Measurements from ENCODE around the gene FAM13B.

The FAM13B gene

DNA sequence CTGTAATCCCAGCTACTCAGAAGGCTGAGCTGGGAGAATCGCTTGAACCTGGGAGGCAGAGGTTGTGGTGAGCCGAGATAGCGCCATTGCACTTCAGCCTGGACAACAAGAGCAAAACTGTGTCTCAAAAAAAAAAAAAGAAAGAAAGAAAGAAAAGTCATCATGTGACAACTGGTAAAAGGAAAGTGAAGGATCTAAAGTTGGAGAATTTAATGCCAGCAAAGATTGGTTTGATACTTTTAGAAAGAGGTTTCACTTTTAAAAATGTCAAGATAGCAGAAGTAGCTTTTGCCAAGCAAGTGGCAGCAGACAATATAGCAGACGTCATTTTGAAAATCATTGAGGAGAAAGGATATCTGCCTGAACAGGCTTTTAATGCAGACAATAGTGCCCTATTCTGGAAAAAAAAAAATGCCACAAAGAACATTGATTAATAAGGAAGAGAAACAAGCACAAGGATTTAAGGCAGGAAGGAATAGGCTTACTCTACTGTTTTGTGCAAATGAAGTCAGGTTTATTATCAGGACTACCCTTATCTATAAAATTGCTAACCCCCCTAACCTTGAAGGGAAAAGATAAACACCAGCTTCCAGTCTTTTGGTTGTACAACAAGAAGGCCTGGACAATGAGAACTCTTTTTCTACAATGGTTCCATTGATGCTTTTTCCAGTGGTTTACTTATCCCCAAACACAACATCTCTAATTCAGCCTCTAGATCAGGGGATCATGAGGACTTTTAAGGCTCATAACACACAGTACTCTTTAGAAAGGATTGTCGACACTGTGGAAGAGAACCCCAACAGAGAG is 131.7 kb downstream of the FAM13B start:
- no peak for DNase-seq (ENCODE audit: low read depth in 2 of 3, low spot score in 2 of 3)

DNA sequence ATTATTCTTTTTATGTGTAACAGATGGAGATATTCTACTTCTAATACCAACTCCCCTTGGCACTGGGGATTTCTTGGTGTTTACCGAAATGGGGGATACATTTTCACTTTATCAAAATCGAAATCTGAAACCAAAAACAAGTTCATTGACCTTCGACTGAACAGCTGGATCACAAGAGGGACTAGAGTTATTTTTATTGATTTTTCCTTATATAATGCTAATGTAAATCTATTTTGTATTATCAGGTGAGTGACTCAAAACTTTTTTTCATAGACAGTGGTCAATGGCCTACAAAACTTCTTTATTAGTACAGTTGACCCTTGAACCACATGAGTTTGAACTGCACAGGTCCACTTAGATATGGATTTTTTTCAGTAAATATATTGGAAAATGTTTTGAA is 133.4 kb downstream of the FAM13B start:
- no peak for DNase-seq (ENCODE audit: low read depth in 2 of 3, low spot score in 2 of 3)

GRCh38 chr5:137896560-137896959 is 136.3 kb downstream of the FAM13B start:
- no peak for DNase-seq (ENCODE audit: low read depth in 2 of 3, low spot score in 2 of 3)

DNA sequence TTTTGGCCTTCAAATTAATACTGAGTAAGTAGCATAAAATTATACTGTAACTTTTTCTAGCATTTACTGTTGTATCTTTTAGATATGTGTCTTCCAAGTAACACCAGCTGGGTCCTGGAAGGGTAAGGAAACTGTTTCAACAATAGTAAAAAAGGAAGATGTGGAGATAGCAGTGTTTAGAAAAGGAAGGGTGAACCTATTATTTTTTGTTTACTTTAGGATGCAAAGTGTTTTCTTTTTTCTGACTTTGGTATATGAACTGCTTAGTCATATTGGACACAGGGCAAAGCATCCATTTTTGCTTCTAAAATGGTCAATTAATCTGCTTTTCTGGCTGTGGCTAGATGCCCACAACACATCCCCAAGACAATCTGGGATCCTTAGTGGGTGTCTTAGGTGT is 138.3 kb downstream of the FAM13B start:
- no peak for DNase-seq (ENCODE audit: low read depth in 2 of 3, low spot score in 2 of 3)

GRCh38 chr5:137891849-137892248 is 141.0 kb downstream of the FAM13B start:
- DNase-seq (ENCODE audit: low read depth in 2 of 3, low spot score in 2 of 3), result no peak

GRCh38 chr5:137890845-137891244 is 142.0 kb downstream of the FAM13B start:
- no peak for DNase-seq (ENCODE audit: low read depth in 2 of 3, low spot score in 2 of 3)

DNA sequence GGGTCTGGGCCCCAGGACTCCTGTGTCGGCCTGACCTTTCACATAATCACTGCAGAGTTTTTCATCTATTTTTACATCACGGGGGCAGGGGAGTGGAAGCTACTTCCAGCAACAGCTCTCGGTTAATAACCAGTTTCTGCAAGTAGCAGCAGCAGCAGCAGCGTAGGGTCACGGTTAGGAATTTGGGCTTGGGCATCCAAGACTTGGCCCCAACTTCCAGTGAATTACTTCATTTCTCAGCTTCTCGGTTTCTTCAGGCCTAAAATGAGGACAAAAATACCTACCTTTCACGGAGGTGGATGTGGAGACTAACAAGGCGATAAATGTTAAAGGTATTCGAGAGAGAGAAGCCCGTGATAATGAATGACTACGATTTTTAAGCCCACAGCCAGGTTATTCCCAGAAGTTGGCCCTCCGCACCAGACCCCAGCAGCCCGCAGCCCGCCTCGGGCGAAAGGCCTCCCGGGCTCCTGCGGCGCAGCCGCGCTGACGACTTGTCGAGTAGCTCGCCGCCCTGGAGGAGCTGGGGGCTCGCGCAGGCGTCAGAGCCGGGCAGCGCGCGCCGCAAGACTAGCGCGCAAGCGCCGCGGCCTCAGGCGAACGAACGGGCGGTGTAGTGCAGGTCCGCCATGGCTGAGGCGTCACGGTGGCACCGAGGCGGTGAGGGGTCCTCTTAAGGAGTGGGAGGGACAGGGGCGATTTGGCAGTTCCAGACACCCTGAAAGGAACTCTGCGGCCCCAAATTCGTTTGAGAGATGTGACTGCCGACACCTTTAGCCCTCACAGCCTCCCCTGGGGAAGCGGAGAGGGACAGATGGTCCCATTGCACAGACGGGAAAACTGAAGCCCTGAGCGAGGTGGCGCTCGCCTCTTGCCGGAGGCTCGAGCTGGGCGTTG is 143.8 kb downstream of the FAM13B start, which contains the start of gene PKD2L2:
PKD2L2 (plus strand) TSS at position 595 of the 897 bp plus-strand sequence; CDS start at position 630, 35 bp downstream.
- peak; percentile 57 to 73 (median 66) for DNase-seq (ENCODE audit: low read depth in 2 of 3, low spot score in 2 of 3)

DNA sequence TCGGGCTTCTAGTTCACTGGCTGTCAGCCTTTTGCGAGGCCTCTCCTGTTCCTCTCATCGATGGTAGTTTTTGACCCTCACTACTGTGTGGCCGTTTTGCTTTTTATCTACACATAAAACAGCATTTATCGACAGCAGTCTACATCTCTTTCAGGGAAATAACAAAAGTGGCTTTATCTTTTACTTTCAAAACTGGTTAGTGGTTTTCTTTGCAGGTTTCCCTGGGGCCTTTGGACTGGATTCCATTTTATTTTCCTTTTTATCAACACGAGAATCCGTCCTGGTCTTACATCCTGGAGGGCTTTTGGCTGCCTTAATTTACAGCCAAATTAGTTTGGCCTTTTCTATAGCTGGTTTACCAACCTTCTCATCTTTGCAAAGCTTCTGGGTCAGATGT is 144.4 kb downstream of the FAM13B start:
- DNase-seq (ENCODE audit: low read depth in 2 of 3, low spot score in 2 of 3), result no peak
